Panc1 (cell line): ENCODE results near the gene ATXN1. TPM values are rescaled to one million over a fixed set of nuclear protein-coding genes. Genes with fewer than 3 reads are reported as not detected.

Source experiments
- ATAC-seq: fragments of 200-7000 bp; cut with Tn5 transposase; 2 replicates; pipeline ENCODE4 v1.9.1; 2020; ENCODE audit warnings: mild to moderate bottlenecking, moderate library complexity
- BruUV-seq: library from RNA; stranded (reverse); fragments of 400-500 nt; replicated peaks from 2 replicates; lab custom pipeline; 2021; lab: Mats Ljungman, UMichigan
- CTCF ChIA-PET: fragments of 300-600 bp; sonication (Branson Sonifier 250); formaldehyde crosslinking; loops from one replicate; lab custom pipeline; 2022; ENCODE audit warnings: antibody characterized with exemption; lab: Charles Lee
- POLR2A ChIA-PET: fragments of 300-600 bp; sonication (Branson Sonifier 250); formaldehyde crosslinking; loops from one replicate; lab custom pipeline; 2022; ENCODE audit warnings: antibody characterized with exemption; lab: Charles Lee
- DNase-seq: peaks from one replicate; pipeline ENCODE4 v3.0.0-alpha.2; 2010; ENCODE audit warnings: low read depth, low spot score
- H3K27ac ChIP-seq: 2 replicates; pipeline ENCODE4 v1.5.1; 2011; ENCODE audit warnings: mild to moderate bottlenecking, low read length, inconsistent platforms
- H3K27me3 ChIP-seq: fragments of 200-500 bp; sonication (Bioruptor generic); 2 replicates; pipeline ENCODE4 v1.6.0; 2014; ENCODE audit warnings: low read length, inconsistent platforms; ENCODE audit not compliant: control insufficient read depth, insufficient read depth
- H3K36me3 ChIP-seq: fragments of 200-500 bp; sonication (Bioruptor generic); 2 replicates; pipeline ENCODE4 v1.5.1; 2014; ENCODE audit warnings: inconsistent platforms, mild to moderate bottlenecking, low read length, moderate library complexity; ENCODE audit not compliant: control insufficient read depth, insufficient read depth
- H3K4me1 ChIP-seq: 2 replicates; pipeline ENCODE4 v1.5.1; 2011; ENCODE audit warnings: inconsistent platforms, mild to moderate bottlenecking, low read length, moderate library complexity; ENCODE audit not compliant: control insufficient read depth, insufficient read depth
- H3K4me3 ChIP-seq, 2 experiments: 2 replicates each; pipeline ENCODE4 v1.5.1; 2011 to 2012; ENCODE audit warnings: low read depth in 2 of 2, low read length in 2 of 2, mild to moderate bottlenecking in 2 of 2, inconsistent platforms in 1 of 2, moderate library complexity in 1 of 2
- H3K9me3 ChIP-seq: fragments of 200-500 bp; sonication (Bioruptor generic); 2 replicates; pipeline ENCODE4 v1.5.1; 2014; ENCODE audit warnings: low read depth, mild to moderate bottlenecking, inconsistent platforms, low read length, moderate library complexity; ENCODE audit not compliant: control insufficient read depth, insufficient read depth
- POLR2AphosphoS5 ChIP-seq: IDR thresholded peaks from 2 replicates; pipeline ENCODE4 v1.6.1; 2012; ENCODE audit warnings: mild to moderate bottlenecking, low read depth, low read length, moderate library complexity
- SIN3A ChIP-seq: IDR thresholded peaks from 2 replicates; pipeline ENCODE4 v1.6.1; 2012; ENCODE audit warnings: low read depth, mild to moderate bottlenecking, low read length, moderate library complexity, borderline replicate concordance; ENCODE audit not compliant: insufficient read depth
- TCF7L2 ChIP-seq: IDR thresholded peaks from 2 replicates; pipeline ENCODE4 v1.6.1; 2011; ENCODE audit warnings: mild to moderate bottlenecking, low read depth, low read length, inconsistent platforms
- in situ Hi-C: cut with HindIII; loops from 2 replicates; pipeline ENCODE4 v1.10.0; 2016; ENCODE audit warnings: low sequenced_read_pairs, low pct_unique_long_range_greater_than_20kb
- intact Hi-C: fragments of 100-400 bp; cut with micrococcal nuclease; formaldehyde crosslinking; loops from one replicate; pipeline ENCODE4 v1.10.0; 2022; ENCODE audit not compliant: unreplicated experiment
- total RNA-seq: library from RNA; stranded (reverse); gene quantifications from one replicate; pipeline ENCODE4 v1.2.1, GENCODE V29; 2021; ENCODE audit not compliant: unreplicated experiment
- TF ChIP-seq, protein P1 (sequence below): fragments of 450-650 bp; IDR thresholded peaks from 2 replicates; pipeline ENCODE4 v1.5.1; 2017; ENCODE audit warnings: mild to moderate bottlenecking
- TF ChIP-seq, protein P2 (sequence below), 2 experiments: IDR thresholded peaks; 2 replicates each; pipeline ENCODE4 v1.6.1; 2011 to 2012; ENCODE audit warnings: low read depth in 2 of 2, control low read depth in 1 of 2, low read length in 1 of 2, mild to moderate bottlenecking in 1 of 2, moderate library complexity in 1 of 2; ENCODE audit not compliant: insufficient read depth in 1 of 2

Gene ATXN1
- total RNA-seq, 1 experiment from 2014 or later: 67.1 TPM

GRCh38 chr6:16649241-16649640 is 112.0 kb downstream of the ATXN1 start:
- Histone ChIP-seq H3K27ac (no peak overlapping the region), H3K9me3 (no peaks in the 10 kb centered on the region), H3K4me1 (no peaks in the 10 kb centered on the region), H3K4me3 (no peak overlapping the region), H3K36me3 (no peaks in the 10 kb centered on the region), H3K27me3 (no peaks in the 10 kb centered on the region)
- in situ Hi-C loops (no loop called here), intact Hi-C loops (no loop called here)
- DNase-seq (no peak), ATAC-seq (no peak)
- BruUV-seq: no TSS peak
- POLR2A ChIA-PET: interaction anchor here (0.5 kb wide), 1 partner anchor 12 kb away, joined by 11 read pairs; no protein-coding TSS in a partner anchor
- TF ChIP-seq SIN3A (no peak), POLR2AphosphoS5 (no peak), TCF7L2 (no peak)
- TF ChIP-seq, protein P1, sequence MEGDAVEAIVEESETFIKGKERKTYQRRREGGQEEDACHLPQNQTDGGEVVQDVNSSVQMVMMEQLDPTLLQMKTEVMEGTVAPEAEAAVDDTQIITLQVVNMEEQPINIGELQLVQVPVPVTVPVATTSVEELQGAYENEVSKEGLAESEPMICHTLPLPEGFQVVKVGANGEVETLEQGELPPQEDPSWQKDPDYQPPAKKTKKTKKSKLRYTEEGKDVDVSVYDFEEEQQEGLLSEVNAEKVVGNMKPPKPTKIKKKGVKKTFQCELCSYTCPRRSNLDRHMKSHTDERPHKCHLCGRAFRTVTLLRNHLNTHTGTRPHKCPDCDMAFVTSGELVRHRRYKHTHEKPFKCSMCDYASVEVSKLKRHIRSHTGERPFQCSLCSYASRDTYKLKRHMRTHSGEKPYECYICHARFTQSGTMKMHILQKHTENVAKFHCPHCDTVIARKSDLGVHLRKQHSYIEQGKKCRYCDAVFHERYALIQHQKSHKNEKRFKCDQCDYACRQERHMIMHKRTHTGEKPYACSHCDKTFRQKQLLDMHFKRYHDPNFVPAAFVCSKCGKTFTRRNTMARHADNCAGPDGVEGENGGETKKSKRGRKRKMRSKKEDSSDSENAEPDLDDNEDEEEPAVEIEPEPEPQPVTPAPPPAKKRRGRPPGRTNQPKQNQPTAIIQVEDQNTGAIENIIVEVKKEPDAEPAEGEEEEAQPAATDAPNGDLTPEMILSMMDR: no peak
- TF ChIP-seq, protein P2, sequence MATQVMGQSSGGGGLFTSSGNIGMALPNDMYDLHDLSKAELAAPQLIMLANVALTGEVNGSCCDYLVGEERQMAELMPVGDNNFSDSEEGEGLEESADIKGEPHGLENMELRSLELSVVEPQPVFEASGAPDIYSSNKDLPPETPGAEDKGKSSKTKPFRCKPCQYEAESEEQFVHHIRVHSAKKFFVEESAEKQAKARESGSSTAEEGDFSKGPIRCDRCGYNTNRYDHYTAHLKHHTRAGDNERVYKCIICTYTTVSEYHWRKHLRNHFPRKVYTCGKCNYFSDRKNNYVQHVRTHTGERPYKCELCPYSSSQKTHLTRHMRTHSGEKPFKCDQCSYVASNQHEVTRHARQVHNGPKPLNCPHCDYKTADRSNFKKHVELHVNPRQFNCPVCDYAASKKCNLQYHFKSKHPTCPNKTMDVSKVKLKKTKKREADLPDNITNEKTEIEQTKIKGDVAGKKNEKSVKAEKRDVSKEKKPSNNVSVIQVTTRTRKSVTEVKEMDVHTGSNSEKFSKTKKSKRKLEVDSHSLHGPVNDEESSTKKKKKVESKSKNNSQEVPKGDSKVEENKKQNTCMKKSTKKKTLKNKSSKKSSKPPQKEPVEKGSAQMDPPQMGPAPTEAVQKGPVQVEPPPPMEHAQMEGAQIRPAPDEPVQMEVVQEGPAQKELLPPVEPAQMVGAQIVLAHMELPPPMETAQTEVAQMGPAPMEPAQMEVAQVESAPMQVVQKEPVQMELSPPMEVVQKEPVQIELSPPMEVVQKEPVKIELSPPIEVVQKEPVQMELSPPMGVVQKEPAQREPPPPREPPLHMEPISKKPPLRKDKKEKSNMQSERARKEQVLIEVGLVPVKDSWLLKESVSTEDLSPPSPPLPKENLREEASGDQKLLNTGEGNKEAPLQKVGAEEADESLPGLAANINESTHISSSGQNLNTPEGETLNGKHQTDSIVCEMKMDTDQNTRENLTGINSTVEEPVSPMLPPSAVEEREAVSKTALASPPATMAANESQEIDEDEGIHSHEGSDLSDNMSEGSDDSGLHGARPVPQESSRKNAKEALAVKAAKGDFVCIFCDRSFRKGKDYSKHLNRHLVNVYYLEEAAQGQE (IDR thresholded peaks at IDR 0.05; ENCODE audit: insufficient read depth in 1 of 2, low read depth in 2 of 2, low read length in 1 of 2): no peak
- CTCF ChIA-PET: no interaction called here

- H3K9me3 ChIP-seq: no peaks in the 10 kb centered on the region
- no peak overlapping the region for H3K27ac ChIP-seq
- ChIA-PET POLR2A (interaction anchor here (0.5 kb wide), 1 partner anchor 1280 kb away, joined by 3 read pairs; no protein-coding TSS in a partner anchor), CTCF (no interaction called here)
- ATAC-seq (no peak), DNase-seq (no peak)
- H3K27me3 ChIP-seq: no peaks in the 10 kb centered on the region
- intact Hi-C loops (no loop called here), in situ Hi-C loops (no loop called here)
- no peaks in the 10 kb centered on the region for H3K4me1 ChIP-seq
- no peak for TF ChIP-seq POLR2AphosphoS5
- TF ChIP-seq, protein P2 (IDR thresholded peaks at IDR 0.05; ENCODE audit: insufficient read depth in 1 of 2, low read depth in 2 of 2, low read length in 1 of 2): no peak
- no peak for TF ChIP-seq TCF7L2
- TF ChIP-seq, protein P1: no peak
- TF ChIP-seq SIN3A: no peak
- no TSS peak for BruUV-seq
- H3K4me3 ChIP-seq: no peak overlapping the region
- H3K36me3 ChIP-seq: no peaks in the 10 kb centered on the region
Observed at GRCh38 chr6:16648003-16648402, 113.3 kb downstream of the ATXN1 start.
